ENCODE results near the gene DGCR2. TPM values are rescaled to one million over a fixed set of nuclear protein-coding genes. Genes with fewer than 3 reads are reported as not detected.

DGCR2 gene
- total and polyA plus RNA-seq, 12 donors, result 24.3 to 70.1 (median 51.9) TPM

GRCh38 chr22:19136915-19137314 lies 14.7 kb upstream of the DGCR2 start:
- Histone ChIP-seq H3K4me3 (no peak overlapping the region), H3K4me1 (replicated peaks in 1 of 2) (no peaks in the 10 kb centered on the region), H3K36me3 (replicated peaks in 1 of 2) (peaks cover 0 to 86% of the 10 kb centered on the region in 2 donors), H3K27me3 (no peaks in the 10 kb centered on the region), H3K27ac (no peak overlapping the region), H3K9me3 (replicated peaks in 1 of 3) (no peaks in the 10 kb centered on the region)
- no peak for DNase-seq
- TF ChIP-seq CTCF (IDR thresholded peaks at IDR 0.05), result no peak
- no peak for TF ChIP-seq POLR2A (IDR thresholded peaks at IDR 0.05)
- intact Hi-C loops (cut with DNase I), result no loop called here
- 93 to 97% (median 95%) methylated on average over 6 to 10 of the region's 10 CpGs for WGBS, 4 donors

- H3K36me3 ChIP-seq (replicated peaks in 1 of 2), result peaks cover 0 to 68% of the 10 kb centered on the region in 2 donors
- intact Hi-C loops (cut with DNase I), result no loop called here
These were observed 12.7 kb upstream of the DGCR2 start for GRCh38 chr22:19134874-19135273.

GRCh38 chr22:19134176-19134831 lies 12.1 kb upstream of the DGCR2 start:
- TF ChIP-seq CTCF (IDR thresholded peaks at IDR 0.05) (no peak), POLR2A (IDR thresholded peaks at IDR 0.05) (no peak)
- Histone ChIP-seq H3K27ac (no peak overlapping the region), H3K9me3 (replicated peaks in 1 of 3) (no peaks in the 10 kb centered on the region), H3K4me1 (replicated peaks in 1 of 2) (no peaks in the 10 kb centered on the region), H3K27me3 (no peaks in the 10 kb centered on the region), H3K36me3 (replicated peaks in 1 of 2) (peaks cover 0 to 62% of the 10 kb centered on the region in 2 donors), H3K4me3 (no peak overlapping the region)
- intact Hi-C loops (cut with DNase I), result no loop called here
- no peak for DNase-seq
- 93 to 96% (median 94%) methylated on average over 3 to 21 of the region's 21 CpGs for WGBS, 4 donors

More at GRCh38 chr22:19134874-19135273, 12.7 kb upstream of the DGCR2 start:
- H3K27ac ChIP-seq, result no peak overlapping the region
- no peak overlapping the region for H3K4me3 ChIP-seq
- H3K9me3 ChIP-seq (replicated peaks in 1 of 3), result no peaks in the 10 kb centered on the region
- H3K27me3 ChIP-seq, result no peaks in the 10 kb centered on the region
- 93 to 98% (median 96%) methylated on average over 8 to 18 of the region's 18 CpGs for WGBS, 4 donors
- H3K4me1 ChIP-seq (replicated peaks in 1 of 2), result no peaks in the 10 kb centered on the region
- no peak for TF ChIP-seq POLR2A (IDR thresholded peaks at IDR 0.05)
- TF ChIP-seq CTCF (IDR thresholded peaks at IDR 0.05), result no peak
- no peak for DNase-seq

DNA sequence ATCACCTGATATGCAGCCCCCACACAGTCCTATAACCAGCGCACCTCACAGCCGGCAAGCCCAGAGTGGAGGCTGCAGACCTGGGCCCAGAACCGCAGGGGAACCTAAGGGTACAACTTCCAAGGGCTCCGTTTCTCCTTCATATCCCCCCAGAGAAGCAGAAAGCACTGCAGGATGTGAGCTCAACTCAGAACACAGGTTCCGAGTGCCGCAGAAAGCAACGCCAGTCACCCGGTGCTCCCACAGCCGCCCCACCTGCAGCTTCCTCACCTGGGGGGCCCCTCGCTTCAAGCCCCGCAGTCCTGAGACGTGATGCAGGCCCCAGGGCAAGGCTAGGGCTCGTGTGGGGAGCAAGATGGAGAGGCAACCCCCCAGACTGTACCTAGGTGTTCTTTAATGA lies 11.3 kb upstream of the DGCR2 start:
- WGBS, 4 donors, result 83 to 100% (median 95%) methylated on average over 2 to 13 of the region's 13 CpGs
- TF ChIP-seq POLR2A (IDR thresholded peaks at IDR 0.05), result no peak
- TF ChIP-seq CTCF (IDR thresholded peaks at IDR 0.05), result no peak
- peaks cover 0 to 55% of the 10 kb centered on the region in 2 donors for H3K36me3 ChIP-seq (replicated peaks in 1 of 2)

More for the DNA sequence above, 11.3 kb upstream of the DGCR2 start:
- Histone ChIP-seq H3K27ac (no peak overlapping the region), H3K27me3 (no peaks in the 10 kb centered on the region), H3K4me3 (no peak overlapping the region), H3K9me3 (replicated peaks in 1 of 3) (no peaks in the 10 kb centered on the region), H3K4me1 (replicated peaks in 1 of 2) (no peaks in the 10 kb centered on the region)
- intact Hi-C loops (cut with DNase I), result no loop called here
- no peak for DNase-seq

Data from adrenal gland (tissue), 12 donors.